GM21528 (cell line): Measurements from ENCODE around the gene ARHGEF16.

Experiments
- ATAC-seq: cut with Tn5 transposase; IDR thresholded peaks from one replicate; pipeline ENCODE4 v1.9.1; 2021; ENCODE audit warnings: mild to moderate bottlenecking, moderate library complexity; ENCODE audit not compliant: unreplicated experiment, low FRiP score

Gene ARHGEF16

GRCh38 chr1:3465091-3465934 is 10.8 kb downstream of the ARHGEF16 start:
- ATAC-seq: no peak

DNA sequence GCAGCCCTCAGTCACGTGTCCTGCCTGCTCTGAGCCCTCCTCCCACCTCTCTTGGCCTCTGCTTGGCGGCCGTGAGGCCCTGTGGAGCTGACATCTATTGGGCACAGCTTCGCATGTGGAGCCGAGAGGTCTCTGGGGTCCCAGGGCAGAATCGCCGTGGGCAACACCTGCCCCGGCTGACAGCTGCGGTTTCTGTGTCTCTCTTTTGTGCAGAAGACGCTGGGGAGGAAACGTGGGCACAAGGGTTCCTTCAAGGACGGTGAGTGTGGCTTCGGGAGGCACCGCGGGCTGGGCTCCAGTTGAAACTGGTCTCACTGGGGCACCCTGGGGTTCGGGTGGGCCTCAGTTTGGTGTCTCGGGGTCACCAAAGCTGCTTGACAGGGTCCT is 11.5 kb downstream of the ARHGEF16 start:
- ATAC-seq: no peak

DNA sequence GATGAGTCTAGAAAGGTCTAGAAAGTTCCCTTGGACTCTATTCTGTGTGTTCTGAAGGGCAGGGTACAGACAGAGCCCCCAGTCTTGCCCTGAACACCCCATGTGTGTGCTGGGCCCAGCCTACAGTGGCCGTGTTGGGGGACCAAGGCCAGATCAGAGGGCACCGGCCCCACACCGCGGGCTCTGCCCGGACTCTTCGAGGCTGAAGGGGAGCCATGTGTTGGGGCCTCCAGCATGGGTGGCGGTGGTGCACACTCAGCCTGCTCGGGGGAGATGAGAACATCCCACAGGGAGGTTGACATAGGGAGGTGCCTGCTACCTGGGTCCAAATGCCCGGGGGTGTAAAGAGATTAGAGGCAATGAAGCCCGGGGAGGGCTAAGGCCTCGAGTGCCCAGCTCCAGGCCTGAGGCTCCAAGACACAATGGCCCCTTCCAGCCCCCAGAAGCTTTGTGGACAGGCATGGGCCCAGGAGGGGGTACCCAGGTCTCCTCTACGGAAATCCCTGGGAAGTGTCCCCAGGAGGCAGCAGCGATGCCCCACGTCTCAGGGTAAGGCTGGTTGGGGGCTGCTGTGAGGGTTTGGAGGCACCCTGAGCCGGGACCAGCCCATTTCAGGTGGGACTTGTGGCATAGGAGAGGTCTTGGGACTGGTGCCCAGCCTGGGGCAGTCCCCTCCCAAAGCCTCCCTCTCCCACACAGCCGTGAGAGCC is 12.1 kb downstream of the ARHGEF16 start:
- ATAC-seq: no peak

DNA sequence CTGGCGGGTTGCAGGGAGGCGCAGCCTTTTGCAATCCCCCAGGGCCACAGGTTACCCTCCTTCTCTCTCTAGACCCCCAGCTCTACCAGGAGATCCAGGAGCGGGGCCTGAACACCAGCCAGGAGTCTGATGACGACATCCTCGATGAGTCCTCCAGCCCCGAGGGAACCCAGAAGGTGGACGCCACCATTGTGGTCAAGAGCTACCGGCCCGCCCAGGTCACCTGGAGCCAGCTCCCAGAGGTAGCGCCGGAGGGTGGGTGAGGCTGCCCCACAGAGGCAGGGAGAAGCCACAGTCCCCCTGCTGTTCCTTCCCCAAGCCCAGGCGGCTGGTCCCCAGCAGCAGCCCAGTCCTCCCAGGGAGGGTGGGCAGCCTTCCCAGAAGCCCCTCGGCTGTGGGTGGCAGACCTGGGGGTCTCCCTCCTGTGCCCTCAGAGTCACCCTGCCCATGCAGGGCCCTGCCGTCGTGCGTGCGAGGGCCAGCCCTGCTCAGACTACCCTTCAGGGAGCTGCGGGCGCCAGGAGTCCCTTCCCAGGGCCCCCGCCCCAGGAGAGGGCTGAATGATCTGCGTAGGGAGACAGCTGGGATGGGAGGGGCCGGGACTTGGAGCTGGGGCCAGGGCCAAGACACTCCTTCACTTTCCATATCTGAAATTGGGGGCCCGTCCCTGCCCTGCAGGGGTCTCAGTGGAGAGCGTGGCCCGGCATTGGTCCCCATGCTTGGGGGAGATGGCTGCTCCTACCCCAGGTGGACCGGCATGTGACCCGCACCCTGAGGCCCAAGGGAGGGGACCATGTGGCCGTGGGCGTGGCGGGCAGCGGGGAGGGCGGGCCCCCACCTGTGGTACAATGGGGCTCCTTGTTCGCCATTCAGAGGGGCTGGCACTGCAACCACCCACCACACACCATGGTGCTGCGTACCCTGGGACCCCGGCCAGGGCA is 12.9 kb downstream of the ARHGEF16 start:
- no peak for ATAC-seq

DNA sequence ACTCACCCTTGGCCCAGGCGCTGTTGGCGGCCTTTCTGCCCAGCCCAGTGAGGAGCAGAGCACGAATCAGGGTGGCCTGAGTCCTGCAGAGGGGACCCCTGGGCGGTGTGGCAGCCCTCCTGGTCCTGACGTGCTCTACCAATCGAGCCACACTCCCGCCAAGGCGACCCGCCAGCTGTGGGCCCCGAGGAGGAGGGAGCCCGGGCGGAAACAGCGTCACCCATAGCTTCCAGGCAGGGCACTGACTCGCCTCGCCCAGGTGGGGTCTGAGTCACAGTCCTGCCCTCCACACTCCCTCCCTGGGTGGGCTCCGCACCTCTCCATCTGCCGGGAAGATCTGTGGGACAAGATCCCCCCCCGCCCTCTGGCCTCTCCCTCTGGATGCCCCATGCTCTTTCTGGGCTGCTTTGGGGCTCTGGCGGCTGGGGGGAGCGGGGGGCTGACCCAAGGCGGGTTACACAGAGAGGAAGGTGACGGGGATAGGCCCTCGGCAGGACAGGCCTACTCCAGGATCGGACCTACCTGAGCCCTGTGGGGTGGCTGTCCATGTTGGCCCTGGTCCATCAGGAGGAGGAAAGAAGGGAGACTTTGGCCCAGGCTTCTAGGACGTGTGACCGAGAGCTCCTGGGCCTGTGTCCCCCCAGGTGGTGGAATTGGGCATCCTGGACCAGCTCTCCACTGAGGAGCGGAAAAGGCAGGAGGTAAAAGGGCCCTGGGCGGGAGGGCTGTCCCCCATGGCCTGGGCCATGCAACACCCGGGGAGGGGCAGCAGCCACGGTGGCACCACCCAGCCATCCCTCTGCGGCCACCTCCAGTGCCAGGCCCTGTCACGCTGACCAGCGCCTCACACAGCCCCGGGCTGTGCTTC is 14.0 kb downstream of the ARHGEF16 start:
- no peak for ATAC-seq

DNA sequence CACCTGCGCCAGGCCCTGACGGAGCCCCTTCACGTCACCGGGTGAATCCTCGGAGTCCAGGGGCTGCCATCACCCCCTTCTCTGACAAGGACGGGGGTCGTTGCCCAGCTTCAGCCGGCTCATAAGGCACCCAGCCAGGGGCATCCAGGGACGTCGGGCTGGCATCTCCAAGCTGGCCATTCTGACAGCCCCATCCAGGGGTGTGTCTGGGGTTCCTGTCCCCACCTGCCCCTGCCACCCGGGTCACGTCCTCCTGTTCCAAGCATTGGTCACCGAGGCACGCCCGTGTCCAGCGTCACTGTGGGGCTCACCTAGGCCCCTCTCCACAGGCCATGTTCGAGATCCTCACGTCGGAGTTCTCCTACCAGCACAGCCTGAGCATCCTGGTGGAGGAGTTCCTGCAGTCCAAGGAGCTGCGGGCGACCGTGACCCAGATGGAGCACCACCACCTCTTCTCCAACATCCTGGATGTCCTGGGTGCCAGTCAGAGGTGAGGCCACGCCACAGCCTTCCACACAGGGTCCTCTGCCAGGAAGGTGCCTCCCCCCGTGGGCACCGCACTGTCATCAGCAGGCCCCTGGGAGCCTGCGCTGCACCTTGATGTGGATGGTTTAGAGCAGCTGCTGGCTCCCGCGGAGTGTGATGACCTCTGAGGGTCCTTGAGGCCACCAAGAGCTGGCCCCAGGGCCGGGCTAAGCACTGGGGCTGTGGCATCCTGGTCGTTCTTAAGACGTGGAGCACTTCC is 14.8 kb downstream of the ARHGEF16 start:
- ATAC-seq: no peak

- ATAC-seq: no peak
Observed at GRCh38 chr1:3469849-3470649, 15.6 kb downstream of the ARHGEF16 start.

DNA sequence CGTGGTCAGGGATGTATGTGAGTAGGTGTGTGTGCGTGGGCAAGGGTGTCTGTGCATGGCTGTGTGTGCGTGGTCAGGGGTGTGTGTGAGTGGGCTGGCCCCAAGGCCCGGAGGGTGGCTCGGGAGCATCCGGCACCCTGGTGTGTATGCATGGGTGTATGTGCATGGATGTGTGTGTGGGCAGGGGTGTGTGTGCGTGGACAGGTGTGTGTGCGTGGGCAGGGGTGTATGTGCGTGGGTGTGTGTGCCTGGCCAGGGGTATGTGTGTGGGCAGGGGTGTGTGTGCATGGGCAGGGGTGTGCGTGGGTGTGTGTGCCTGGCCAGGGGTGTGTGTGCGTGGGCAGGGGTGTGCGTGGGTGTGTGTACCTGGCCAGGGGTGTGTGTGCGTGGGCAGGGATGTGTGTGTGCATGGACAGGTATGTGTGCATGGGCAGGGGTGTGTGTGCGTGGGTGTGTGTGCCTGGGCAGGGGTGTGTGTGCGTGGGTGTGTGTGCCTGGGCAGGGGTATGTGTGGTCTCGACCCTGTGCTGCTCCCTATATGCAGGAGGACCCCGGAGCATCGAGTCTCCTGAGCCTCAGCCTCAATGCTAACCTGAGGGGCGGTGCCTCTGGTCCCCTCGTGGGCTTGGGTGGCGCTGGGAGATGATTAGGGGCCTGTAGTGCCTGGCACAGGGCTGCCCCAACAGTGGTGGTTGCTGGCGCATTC is 16.3 kb downstream of the ARHGEF16 start:
- no peak for ATAC-seq

DNA sequence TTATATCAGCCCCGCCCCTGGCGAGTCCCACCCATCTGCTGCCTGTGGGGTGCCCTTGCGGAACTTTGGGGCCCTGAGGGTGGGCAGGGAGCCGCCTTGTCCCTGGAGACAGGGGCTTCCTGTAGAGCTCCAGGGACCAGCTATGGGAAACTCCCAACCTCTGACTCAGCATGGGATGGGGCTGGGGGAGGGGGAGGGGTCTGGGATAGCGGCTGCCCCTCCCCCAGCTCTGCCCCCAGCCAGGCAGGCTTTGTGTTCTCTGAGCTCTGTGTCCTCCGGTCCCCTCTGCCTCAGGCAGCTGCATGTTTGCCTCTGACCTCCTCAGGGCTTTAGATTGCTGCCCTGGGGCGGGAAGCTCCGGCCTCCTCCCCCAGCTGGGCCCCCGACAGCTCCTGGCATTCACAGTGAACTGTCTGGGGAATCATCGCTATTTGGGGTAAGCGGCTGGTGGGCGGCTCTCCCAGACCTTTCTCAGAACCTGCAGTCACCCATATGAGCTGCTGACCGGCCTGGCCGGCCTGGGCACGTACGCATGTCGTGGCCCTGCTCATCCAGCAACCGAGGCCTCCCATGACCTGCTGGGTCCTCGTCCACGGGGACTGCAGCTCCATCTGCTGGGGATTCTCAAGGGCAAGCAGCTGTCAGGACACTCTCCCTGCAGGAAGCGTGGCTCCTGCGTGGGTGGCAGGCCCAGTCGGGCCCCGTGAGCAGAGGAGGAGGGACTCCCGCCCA is 17.1 kb downstream of the ARHGEF16 start:
- ATAC-seq: no peak

GRCh38 chr1:3472088-3472850 is 17.8 kb downstream of the ARHGEF16 start:
- ATAC-seq: no peak

DNA sequence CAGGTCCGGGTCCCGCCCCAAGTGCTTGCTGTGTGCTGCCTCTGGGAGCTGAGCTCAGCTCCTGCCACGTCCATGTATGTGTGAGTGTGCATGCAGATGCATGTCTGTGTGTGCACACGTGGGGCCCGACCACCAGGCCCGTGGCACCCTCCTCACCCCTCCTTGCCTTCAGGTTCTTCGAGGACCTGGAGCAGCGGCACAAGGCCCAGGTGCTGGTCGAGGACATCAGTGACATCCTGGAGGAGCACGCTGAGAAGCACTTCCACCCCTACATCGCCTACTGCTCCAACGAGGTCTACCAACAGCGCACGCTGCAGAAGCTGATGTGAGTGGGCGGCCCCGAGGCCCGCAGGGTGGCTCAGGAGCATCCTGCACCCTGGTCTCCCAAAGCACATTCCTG is 18.4 kb downstream of the ARHGEF16 start:
- no peak for ATAC-seq

DNA sequence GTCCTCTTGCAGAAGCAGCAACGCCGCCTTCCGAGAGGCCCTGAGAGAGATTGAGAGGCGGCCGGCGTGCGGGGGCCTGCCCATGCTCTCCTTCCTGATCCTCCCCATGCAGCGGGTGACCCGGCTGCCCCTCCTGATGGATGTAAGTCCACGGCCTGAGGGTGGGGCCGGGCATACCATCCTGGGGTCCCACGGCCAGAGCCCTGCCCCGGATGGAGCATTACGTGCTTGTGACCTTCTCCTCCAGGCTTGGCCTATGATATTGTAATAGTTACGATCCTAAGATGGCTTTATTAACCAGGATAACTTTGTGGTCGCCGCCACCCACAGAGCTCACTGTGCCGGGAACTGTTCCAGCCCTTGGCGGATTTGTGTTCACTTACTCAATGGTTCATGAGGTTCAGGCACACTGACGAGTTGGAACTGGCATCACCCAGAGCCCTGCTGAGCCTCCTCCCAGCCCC is 18.9 kb downstream of the ARHGEF16 start:
- ATAC-seq: no peak

GRCh38 chr1:3474016-3474415 is 19.6 kb downstream of the ARHGEF16 start:
- ATAC-seq: no peak

GRCh38 chr1:3474421-3474820 is 20.0 kb downstream of the ARHGEF16 start:
- no peak for ATAC-seq

GRCh38 chr1:3475839-3476573 is 21.5 kb downstream of the ARHGEF16 start:
- ATAC-seq: no peak

DNA sequence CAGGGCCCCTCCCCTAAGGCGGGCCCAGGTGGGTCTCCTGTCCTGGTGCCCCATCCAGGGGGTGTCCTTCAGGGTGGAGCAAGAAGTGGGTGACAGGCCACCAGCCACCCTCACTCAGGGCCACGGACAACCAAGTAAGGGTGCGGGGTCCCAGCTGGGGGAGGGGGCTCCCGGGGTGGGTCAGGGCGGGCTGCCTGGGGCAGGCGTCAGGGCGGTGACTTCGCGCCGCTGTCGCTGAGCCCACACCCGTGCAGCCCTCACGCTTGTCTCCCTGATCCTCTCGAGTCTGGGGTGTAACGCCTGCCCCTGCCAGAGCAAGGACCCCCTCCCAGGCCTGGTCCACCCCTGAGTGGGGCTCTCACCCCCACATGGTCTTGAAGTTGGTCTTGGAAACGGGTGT is 22.2 kb downstream of the ARHGEF16 start:
- ATAC-seq: no peak
